Caco-2 (cell line): ENCODE measurements around the gene CALCOCO2. TPM values are rescaled to one million over a fixed set of nuclear protein-coding genes. Genes with fewer than 3 reads are reported as not detected.

Experiments used
- BruUV-seq: library from RNA; stranded (reverse); fragments of 400-500 nt; replicated peaks from 2 replicates; lab custom pipeline; 2021; lab: Mats Ljungman, UMichigan
- CTCF ChIA-PET: fragments of 300-600 bp; sonication (Branson Sonifier 250); formaldehyde crosslinking; loops from one replicate; lab custom pipeline; 2022; ENCODE audit warnings: antibody characterized with exemption; lab: Charles Lee
- POLR2A ChIA-PET: fragments of 300-600 bp; sonication (Branson Sonifier 250); formaldehyde crosslinking; loops from one replicate; lab custom pipeline; 2022; ENCODE audit warnings: antibody characterized with exemption; lab: Charles Lee
- DNase-seq, 2 experiments: peaks; one replicate each; pipeline versions ENCODE4 v3.0.0 to v3.0.0-alpha.2; 2020 to 2022
- H3K27me3 ChIP-seq: replicated peaks from 2 replicates; pipeline ENCODE4 v1.6.0; 2011; ENCODE audit warnings: low read length; ENCODE audit not compliant: control insufficient read depth, insufficient read depth
- H3K36me3 ChIP-seq: 2 replicates; pipeline ENCODE4 v1.5.1; 2011; ENCODE audit warnings: low read length; ENCODE audit not compliant: control insufficient read depth, insufficient read depth
- H3K4me1 ChIP-seq: fragments of 250-450 bp; sonication (Bioruptor Pico); 2 replicates; pipeline ENCODE4 v1.5.1; 2020; ENCODE audit warnings: mild to moderate bottlenecking
- H3K4me3 ChIP-seq: 2 replicates; pipeline ENCODE4 v1.5.1; 2011; ENCODE audit warnings: low read depth, mild to moderate bottlenecking, control low read depth, low read length
- H3K9me3 ChIP-seq: fragments of 250-450 bp; sonication (Bioruptor Pico); 2 replicates; pipeline ENCODE4 v1.5.1; 2020; ENCODE audit warnings: mild to moderate bottlenecking, moderate library complexity
- H3K27ac Mint-ChIP-seq: one replicate; pipeline ENCODE4 v1.8.0; 2022; ENCODE audit warnings: mixed read lengths; ENCODE audit not compliant: unreplicated experiment
- H3K27me3 Mint-ChIP-seq: one replicate; pipeline ENCODE4 v1.8.0; 2022; ENCODE audit warnings: mixed read lengths; ENCODE audit not compliant: insufficient read depth, unreplicated experiment
- H3K36me3 Mint-ChIP-seq: one replicate; pipeline ENCODE4 v1.8.0; 2022; ENCODE audit warnings: mild to moderate bottlenecking, mixed read lengths; ENCODE audit not compliant: insufficient read depth, unreplicated experiment
- H3K4me1 Mint-ChIP-seq: one replicate; pipeline ENCODE4 v1.8.0; 2022; ENCODE audit warnings: low read depth, mixed read lengths; ENCODE audit not compliant: unreplicated experiment
- H3K4me3 Mint-ChIP-seq: one replicate; pipeline ENCODE4 v1.8.0; 2022; ENCODE audit warnings: mild to moderate bottlenecking, moderate library complexity, mixed read lengths; ENCODE audit not compliant: unreplicated experiment
- H3K9me3 Mint-ChIP-seq: one replicate; pipeline ENCODE4 v1.8.0; 2022; ENCODE audit warnings: mixed read lengths; ENCODE audit not compliant: unreplicated experiment
- intact Hi-C: fragments of 100-400 bp; cut with micrococcal nuclease; formaldehyde crosslinking; loops from one replicate; pipeline ENCODE4 v1.10.0; 2022; ENCODE audit not compliant: unreplicated experiment
- total RNA-seq: library from RNA; stranded (reverse); gene quantifications from 2 replicates; pipeline ENCODE4 v1.2.3, GENCODE V29; 2022
- TF ChIP-seq, protein P1 (sequence below), 2 experiments: fragments of 200-600 bp in 1 of 2; IDR thresholded peaks; 1 replicate in 1 of 2; 2 replicates in 1 of 2; pipeline versions ENCODE4 v1.5.1 to v1.8.0; 2011 to 2022; ENCODE audit warnings: antibody characterized with exemption in 1 of 2, control low read depth in 1 of 2, inconsistent platforms in 1 of 2, low read depth in 1 of 2, low read length in 1 of 2, mild to moderate bottlenecking in 1 of 2, moderate library complexity in 1 of 2; ENCODE audit not compliant: insufficient read depth in 1 of 2, severe bottlenecking in 1 of 2, unreplicated experiment in 1 of 2

The CALCOCO2 gene
- total RNA-seq, 1 experiment from 2014 or later: 233 TPM

DNA sequence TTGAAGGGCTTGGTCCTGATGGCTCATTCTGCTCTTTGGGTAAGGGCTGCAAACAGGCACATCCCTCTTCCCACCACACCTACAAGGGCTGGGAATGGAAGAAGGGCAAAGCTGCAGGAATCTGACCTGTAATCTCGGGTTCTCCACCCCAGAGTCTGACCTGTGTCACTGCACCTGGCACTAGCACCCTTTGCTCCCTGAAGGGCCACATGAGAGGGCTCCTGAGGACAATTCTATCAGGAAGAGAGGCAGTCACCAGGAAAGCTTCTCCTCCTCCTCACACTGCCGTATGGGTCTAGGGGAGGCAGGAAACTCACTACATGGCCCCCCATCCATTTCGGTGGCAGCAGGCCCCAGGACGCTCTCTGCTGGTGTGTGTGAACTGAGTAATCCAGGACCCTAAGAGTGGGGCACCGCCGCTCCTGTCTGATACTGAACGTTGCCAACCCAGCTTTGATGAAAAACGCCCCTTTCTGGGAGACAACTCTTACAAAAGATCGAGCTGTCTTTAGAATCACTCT lies 40.2 kb upstream of the CALCOCO2 start:
- peaks cover 45% of the 10 kb centered on the region for H3K4me1 Mint-ChIP-seq
- peaks cover 43% of the 10 kb centered on the region for H3K4me1 ChIP-seq
- H3K36me3 Mint-ChIP-seq: peaks cover 13% of the 10 kb centered on the region
- H3K27me3 Mint-ChIP-seq: no peaks in the 10 kb centered on the region
- no TSS peak for BruUV-seq
- intact Hi-C loops: loop anchor here (1.0 kb wide), 5 partner anchors 62 to 119 kb away; partner anchors contain the start of gene HOXB13
- no peak overlapping the region for H3K4me3 ChIP-seq
- DNase-seq: peak; percentile 45 to 59
- H3K27ac Mint-ChIP-seq: peak overlapping the region; percentile 51
- no peaks in the 10 kb centered on the region for H3K27me3 ChIP-seq
- H3K4me3 Mint-ChIP-seq: no peak overlapping the region
- CTCF ChIA-PET: interaction anchor here (0.6 to 31.3 kb wide), 41 partner anchors 8 to 742 kb away, joined by 3 to 1184 read pairs (median 5); partner anchors contain the start of genes ATP5MC1, HOXB13, HOXB9 and NFE2L1
- POLR2A ChIA-PET: interaction anchor here (0.5 to 2.1 kb wide), 2 partner anchors 63 to 624 kb away, joined by 5 to 8 read pairs; partner anchors contain the start of gene HOXB13
- TF ChIP-seq, protein P1, sequence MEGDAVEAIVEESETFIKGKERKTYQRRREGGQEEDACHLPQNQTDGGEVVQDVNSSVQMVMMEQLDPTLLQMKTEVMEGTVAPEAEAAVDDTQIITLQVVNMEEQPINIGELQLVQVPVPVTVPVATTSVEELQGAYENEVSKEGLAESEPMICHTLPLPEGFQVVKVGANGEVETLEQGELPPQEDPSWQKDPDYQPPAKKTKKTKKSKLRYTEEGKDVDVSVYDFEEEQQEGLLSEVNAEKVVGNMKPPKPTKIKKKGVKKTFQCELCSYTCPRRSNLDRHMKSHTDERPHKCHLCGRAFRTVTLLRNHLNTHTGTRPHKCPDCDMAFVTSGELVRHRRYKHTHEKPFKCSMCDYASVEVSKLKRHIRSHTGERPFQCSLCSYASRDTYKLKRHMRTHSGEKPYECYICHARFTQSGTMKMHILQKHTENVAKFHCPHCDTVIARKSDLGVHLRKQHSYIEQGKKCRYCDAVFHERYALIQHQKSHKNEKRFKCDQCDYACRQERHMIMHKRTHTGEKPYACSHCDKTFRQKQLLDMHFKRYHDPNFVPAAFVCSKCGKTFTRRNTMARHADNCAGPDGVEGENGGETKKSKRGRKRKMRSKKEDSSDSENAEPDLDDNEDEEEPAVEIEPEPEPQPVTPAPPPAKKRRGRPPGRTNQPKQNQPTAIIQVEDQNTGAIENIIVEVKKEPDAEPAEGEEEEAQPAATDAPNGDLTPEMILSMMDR (IDR thresholded peaks at IDR 0.05; ENCODE audit: insufficient read depth in 1 of 2, low read depth in 1 of 2, low read length in 1 of 2, severe bottlenecking in 1 of 2, unreplicated experiment in 1 of 2): peak in 1 of 2 experiments; percentile 18
- no peaks in the 10 kb centered on the region for H3K36me3 ChIP-seq
- no peaks in the 10 kb centered on the region for H3K9me3 Mint-ChIP-seq
- no peaks in the 10 kb centered on the region for H3K9me3 ChIP-seq

DNA sequence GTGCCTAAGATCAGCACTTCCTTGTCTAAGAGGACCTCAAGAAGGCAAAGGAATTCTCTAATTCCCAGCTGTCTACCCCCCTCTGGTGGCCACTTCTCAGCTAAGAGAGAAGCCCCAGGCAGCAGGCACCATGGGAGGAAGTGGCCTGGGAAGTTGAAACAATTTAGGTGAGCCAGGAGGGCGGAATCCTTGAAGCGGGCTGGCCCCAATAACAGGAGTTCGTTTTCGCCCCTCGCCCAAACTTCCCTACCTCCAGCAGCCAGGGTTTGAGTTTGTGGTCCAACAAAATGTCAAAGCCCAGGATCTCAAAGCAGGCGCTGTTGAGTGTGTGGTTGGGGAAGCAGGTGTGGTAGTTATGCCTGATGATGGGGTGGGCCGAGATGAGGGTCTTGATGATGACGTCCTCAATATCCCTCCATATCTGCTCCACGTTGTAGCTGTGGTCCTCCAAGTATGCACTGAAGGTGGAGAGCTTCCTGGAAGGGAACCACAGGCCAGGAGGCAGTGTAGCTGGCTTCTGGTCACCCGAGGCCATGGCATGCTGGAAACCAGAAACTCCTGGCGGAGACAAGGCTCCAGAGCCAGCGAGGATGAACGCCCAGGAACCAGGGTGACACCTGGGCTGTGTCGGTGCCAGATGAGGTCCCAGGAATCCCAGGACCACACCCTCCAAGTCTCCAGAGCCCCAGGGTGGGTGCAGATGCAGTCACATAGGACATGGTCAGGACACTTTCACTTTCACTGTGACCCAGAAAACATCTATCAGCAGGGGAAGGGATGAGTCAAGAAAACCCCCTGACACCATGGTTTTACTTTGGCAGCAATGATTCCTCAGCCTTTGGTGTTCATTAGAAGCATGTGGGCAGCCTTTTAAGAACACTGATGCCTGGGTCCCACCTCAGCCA lies 39.5 kb upstream of the CALCOCO2 start:
- H3K27me3 ChIP-seq: no peaks in the 10 kb centered on the region
- H3K36me3 ChIP-seq: no peaks in the 10 kb centered on the region
- peak; percentile 97 for DNase-seq
- Mint-ChIP-seq H3K4me1 (peaks cover 52% of the 10 kb centered on the region), H3K27ac (peak overlapping the region; percentile 51), H3K4me3 (no peak overlapping the region), H3K27me3 (no peaks in the 10 kb centered on the region), H3K9me3 (no peaks in the 10 kb centered on the region), H3K36me3 (peaks cover 19% of the 10 kb centered on the region)
- ChIA-PET CTCF (interaction anchor here (0.5 to 31.3 kb wide), 42 partner anchors 8 to 743 kb away, joined by 3 to 1184 read pairs (median 5); partner anchors contain the start of genes ATP5MC1, HOXB13, HOXB9 and NFE2L1), POLR2A (interaction anchor here (0.5 to 2.1 kb wide), 2 partner anchors 63 to 625 kb away, joined by 5 to 8 read pairs; partner anchors contain the start of gene HOXB13)
- no TSS peak for BruUV-seq
- no peak overlapping the region for H3K4me3 ChIP-seq
- intact Hi-C loops: loop anchor here (1.0 kb wide), 5 partner anchors 63 to 120 kb away; partner anchors contain the start of gene HOXB13
- H3K4me1 ChIP-seq: peaks cover 50% of the 10 kb centered on the region
- TF ChIP-seq, protein P1 (IDR thresholded peaks at IDR 0.05; ENCODE audit: insufficient read depth in 1 of 2, low read depth in 1 of 2, low read length in 1 of 2, severe bottlenecking in 1 of 2, unreplicated experiment in 1 of 2): peak; percentile 98 to 100
- H3K9me3 ChIP-seq: no peaks in the 10 kb centered on the region
